Naive B cell (primary cell): ENCODE data around the gene HCN3. TPM values are rescaled to one million over a fixed set of nuclear protein-coding genes. Genes with fewer than 3 reads are reported as not detected.
"Not testable (repeated sequence)": the region's sequence is repeated elsewhere in the genome, so short reads cannot be mapped to it uniquely, and the experiment has no call there.

Source experiments
- ATAC-seq, 2 donors: fragments of 150-1000 bp; cut with Tn5 transposase; 2 replicates each; pipeline ENCODE4 v1.10.0; 2021; ENCODE audit warnings: low read depth in 2 of 2, mild to moderate bottlenecking in 2 of 2, moderate library complexity in 2 of 2
- DNase-seq: peaks from one replicate; pipeline ENCODE4 v3.0.0; 2022
- H3K27ac Mint-ChIP-seq, 6 donors: one replicate each; pipeline ENCODE4 v1.8.0; 2020 to 2022; ENCODE audit warnings: mild to moderate bottlenecking in 6 of 6, mixed read lengths in 6 of 6, moderate library complexity in 5 of 6, inconsistent platforms in 2 of 6
- H3K27me3 Mint-ChIP-seq, 3 donors: one replicate each; pipeline ENCODE4 v1.8.0; 2021 to 2022; ENCODE audit warnings: mixed read lengths in 3 of 3, mild to moderate bottlenecking in 1 of 3
- H3K36me3 Mint-ChIP-seq, 2 donors: one replicate each; pipeline ENCODE4 v1.8.0; 2020 to 2022; ENCODE audit warnings: mixed read lengths in 2 of 2, inconsistent platforms in 1 of 2, mild to moderate bottlenecking in 1 of 2
- H3K4me1 Mint-ChIP-seq, 3 donors: one replicate each; pipeline ENCODE4 v1.8.0; 2020 to 2022; ENCODE audit warnings: mixed read lengths in 3 of 3, inconsistent platforms in 1 of 3, mild to moderate bottlenecking in 1 of 3, moderate library complexity in 1 of 3
- H3K4me3 Mint-ChIP-seq, 8 donors: one replicate each; pipeline ENCODE4 v1.8.0; 2020 to 2022; ENCODE audit warnings: mild to moderate bottlenecking in 8 of 8, mixed read lengths in 8 of 8, moderate library complexity in 8 of 8, inconsistent platforms in 2 of 8
- H3K9me3 Mint-ChIP-seq, 7 donors: one replicate each; pipeline ENCODE4 v1.8.0; 2020 to 2022; ENCODE audit warnings: mixed read lengths in 7 of 7, mild to moderate bottlenecking in 5 of 7, inconsistent platforms in 2 of 7, moderate library complexity in 1 of 7
- polyA plus RNA-seq, 6 donors: library from polyadenylated mRNA; unstranded; fragments of 300-500 nt; fragmentation: Illumina TruSeq; gene quantifications; one replicate each; pipeline ENCODE4 v1.2.3, GENCODE V29; 2021; ENCODE audit warnings: low read depth in 6 of 6

The HCN3 gene
- polyA plus RNA-seq, 6 donors from 2014 or later, result 0.08 to 0.33 TPM; not detected in 4

- peaks cover 19 to 26% (median 24%) of the 10 kb centered on the region in 3 donors for H3K4me1 Mint-ChIP-seq
- ATAC-seq (no peak), DNase-seq (no peak)
- H3K27me3 Mint-ChIP-seq, result no peaks in the 10 kb centered on the region
- H3K36me3 Mint-ChIP-seq, result no peaks in the 10 kb centered on the region
- peak overlapping the region in 1 of 6 donors; percentile 48 for H3K27ac Mint-ChIP-seq
- peak overlapping the region in 7 of 8 donors; percentile 17 to 90 (median 77) for H3K4me3 Mint-ChIP-seq
- no peaks in the 10 kb centered on the region for H3K9me3 Mint-ChIP-seq
Observed at GRCh38 chr1:155278689-155279160, 1.5 kb downstream of the HCN3 start.

- DNase-seq (no peak), ATAC-seq (no peak)
- H3K27ac Mint-ChIP-seq, result peak overlapping the region in 1 of 6 donors; percentile 40
- H3K4me3 Mint-ChIP-seq, result peak overlapping the region in 1 of 8 donors; percentile 59
- no peaks in the 10 kb centered on the region for H3K36me3 Mint-ChIP-seq
- H3K4me1 Mint-ChIP-seq, result peaks cover 18 to 23% (median 22%) of the 10 kb centered on the region in 3 donors
- no peaks in the 10 kb centered on the region for H3K9me3 Mint-ChIP-seq
- H3K27me3 Mint-ChIP-seq, result no peaks in the 10 kb centered on the region
Observed at GRCh38 chr1:155279268-155279667, 2.0 kb downstream of the HCN3 start.

GRCh38 chr1:155282488-155283091 is 5.3 kb downstream of the HCN3 start:
- ATAC-seq, result no peak
- Mint-ChIP-seq H3K9me3 (no peaks in the 10 kb centered on the region), H3K36me3 (no peaks in the 10 kb centered on the region), H3K27ac (peak overlapping the region in 1 of 6 donors; percentile 85), H3K27me3 (no peaks in the 10 kb centered on the region), H3K4me3 (no peak overlapping the region), H3K4me1 (peaks cover 0 to 8% (median 7%) of the 10 kb centered on the region in 3 donors)
- DNase-seq, result no peak

- no peaks in the 10 kb centered on the region for H3K36me3 Mint-ChIP-seq
- DNase-seq (no peak), ATAC-seq (no peak)
- H3K4me3 Mint-ChIP-seq, result no peak overlapping the region
- no peaks in the 10 kb centered on the region for H3K27me3 Mint-ChIP-seq
- H3K9me3 Mint-ChIP-seq, result no peaks in the 10 kb centered on the region
- no peaks in the 10 kb centered on the region for H3K4me1 Mint-ChIP-seq
- H3K27ac Mint-ChIP-seq, result no peak overlapping the region
Observed at GRCh38 chr1:155284476-155284875, 7.2 kb downstream of the HCN3 start.

GRCh38 chr1:155285063-155285462 is 7.8 kb downstream of the HCN3 start:
- ATAC-seq (no peak), DNase-seq (no peak)
- Mint-ChIP-seq H3K4me1 (no peaks in the 10 kb centered on the region), H3K4me3 (peak overlapping the region in 1 of 8 donors; percentile 61), H3K9me3 (no peaks in the 10 kb centered on the region), H3K27me3 (peaks cover 0 to 3% (median 0%) of the 10 kb centered on the region in 3 donors), H3K36me3 (no peaks in the 10 kb centered on the region), H3K27ac (peak overlapping the region in 1 of 6 donors; percentile 42)

- Mint-ChIP-seq H3K4me1 (no peaks in the 10 kb centered on the region), H3K9me3 (no peaks in the 10 kb centered on the region), H3K4me3 (no peak overlapping the region), H3K27me3 (peaks cover 0 to 9% (median 0%) of the 10 kb centered on the region in 3 donors), H3K27ac (no peak overlapping the region), H3K36me3 (no peaks in the 10 kb centered on the region)
- no peak for DNase-seq
- no peak for ATAC-seq
Observed at GRCh38 chr1:155285631-155286044, 8.4 kb downstream of the HCN3 start.

GRCh38 chr1:155286544-155286943 is 9.3 kb downstream of the HCN3 start:
- H3K4me3 Mint-ChIP-seq, result no peak overlapping the region
- no peak for DNase-seq
- peaks cover 0 to 13% (median 1%) of the 10 kb centered on the region in 3 donors for H3K27me3 Mint-ChIP-seq
- H3K9me3 Mint-ChIP-seq, result no peaks in the 10 kb centered on the region
- H3K27ac Mint-ChIP-seq, result peak overlapping the region in 2 of 6 donors; percentile 5 to 60
- no peak for ATAC-seq
- no peaks in the 10 kb centered on the region for H3K4me1 Mint-ChIP-seq
- H3K36me3 Mint-ChIP-seq, result no peaks in the 10 kb centered on the region

GRCh38 chr1:155287987-155288543 is 10.8 kb downstream of the HCN3 start:
- Mint-ChIP-seq H3K4me3 (no peak overlapping the region), H3K4me1 (no peaks in the 10 kb centered on the region), H3K9me3 (no peaks in the 10 kb centered on the region), H3K27me3 (peaks cover 0 to 18% (median 5%) of the 10 kb centered on the region in 3 donors), H3K36me3 (no peaks in the 10 kb centered on the region), H3K27ac (no peak overlapping the region)
- no peak for DNase-seq
- no peak for ATAC-seq

GRCh38 chr1:155291006-155291405 is 13.7 kb downstream of the HCN3 start:
- H3K36me3 Mint-ChIP-seq, H3K4me3 Mint-ChIP-seq, H3K4me1 Mint-ChIP-seq, H3K27ac Mint-ChIP-seq, H3K9me3 Mint-ChIP-seq, ATAC-seq, DNase-seq: not testable (repeated sequence)
- peaks cover 17 to 37% (median 28%) of the 10 kb centered on the region in 3 donors for H3K27me3 Mint-ChIP-seq

- Mint-ChIP-seq H3K4me3 (no peak overlapping the region), H3K27ac (peak overlapping the region in 1 of 6 donors; percentile 71), H3K4me1 (peaks cover 0 to 12% (median 12%) of the 10 kb centered on the region in 3 donors), H3K36me3 (no peaks in the 10 kb centered on the region), H3K9me3 (peaks cover 0 to 3% (median 0%) of the 10 kb centered on the region in 7 donors), H3K27me3 (peaks cover 35 to 59% (median 48%) of the 10 kb centered on the region in 3 donors)
- ATAC-seq, result no peak
- DNase-seq, result no peak
Observed at GRCh38 chr1:155293086-155293749, 16.0 kb downstream of the HCN3 start.

- peaks cover 35 to 59% (median 54%) of the 10 kb centered on the region in 3 donors for H3K27me3 Mint-ChIP-seq
- H3K27ac Mint-ChIP-seq, result no peak overlapping the region
Observed at GRCh38 chr1:155294520-155295182, 17.4 kb downstream of the HCN3 start.

GRCh38 chr1:155295183-155295941 is 18.1 kb downstream of the HCN3 start:
- Mint-ChIP-seq H3K36me3 (no peaks in the 10 kb centered on the region), H3K27me3 (peaks cover 35 to 54% (median 52%) of the 10 kb centered on the region in 3 donors), H3K4me3 (peak overlapping the region in 1 of 8 donors; percentile 22), H3K27ac (no peak overlapping the region), H3K9me3 (peaks cover 0 to 3% (median 0%) of the 10 kb centered on the region in 7 donors), H3K4me1 (peaks cover 0 to 12% (median 12%) of the 10 kb centered on the region in 3 donors)
- ATAC-seq (no peak), DNase-seq (no peak)

More at GRCh38 chr1:155294520-155295182, 17.4 kb downstream of the HCN3 start:
- DNase-seq (no peak), ATAC-seq (no peak)
- Mint-ChIP-seq H3K4me3 (peak overlapping the region in 4 of 8 donors; percentile 9 to 76 (median 38)), H3K9me3 (peaks cover 0 to 3% (median 0%) of the 10 kb centered on the region in 7 donors), H3K36me3 (no peaks in the 10 kb centered on the region), H3K4me1 (peaks cover 0 to 12% (median 12%) of the 10 kb centered on the region in 3 donors)

GRCh38 chr1:155295942-155296267 is 18.6 kb downstream of the HCN3 start:
- H3K27me3 Mint-ChIP-seq, result peaks cover 35 to 54% (median 50%) of the 10 kb centered on the region in 3 donors
- no peaks in the 10 kb centered on the region for H3K36me3 Mint-ChIP-seq
- DNase-seq (no peak), ATAC-seq (no peak)
- H3K9me3 Mint-ChIP-seq, result peaks cover 0 to 3% (median 0%) of the 10 kb centered on the region in 7 donors
- H3K4me3 Mint-ChIP-seq, result peak overlapping the region in 1 of 8 donors; percentile 22
- H3K27ac Mint-ChIP-seq, result no peak overlapping the region
- H3K4me1 Mint-ChIP-seq, result peaks cover 0 to 12% (median 12%) of the 10 kb centered on the region in 3 donors
